ENCODE data around the gene PLG.
"Not testable (repeated sequence)": the region's sequence is repeated elsewhere in the genome, so short reads cannot be mapped to it uniquely, and the experiment has no call there.

Gene PLG

GRCh38 chr6:160775792-160776580, 73.9 kb downstream of the PLG start:
- DNase-seq (ENCODE audit: low read depth, low spot score), result no peak

GRCh38 chr6:160779095-160779494, 77.1 kb downstream of the PLG start:
- DNase-seq (ENCODE audit: low read depth, low spot score), result not testable (repeated sequence)

DNA sequence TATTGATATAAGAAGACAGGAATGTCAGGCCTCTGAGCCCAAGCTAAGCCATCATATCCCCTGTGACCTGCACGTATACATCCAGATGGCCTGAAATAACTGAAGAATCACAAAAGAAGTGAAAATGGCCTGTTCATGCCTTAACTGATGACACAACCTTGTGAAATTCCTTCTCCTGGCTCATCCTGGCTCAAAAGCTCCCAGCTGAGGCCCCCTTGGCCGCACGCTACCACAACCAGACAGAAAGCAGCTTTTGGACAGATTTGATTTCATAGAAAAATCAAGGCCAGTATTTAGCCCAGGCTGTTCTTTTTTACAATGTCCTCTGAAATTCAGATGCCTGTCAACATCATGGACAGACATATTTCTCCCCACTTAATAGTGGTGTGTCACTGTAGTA, 78.6 kb downstream of the PLG start:
- not testable (repeated sequence) for DNase-seq (ENCODE audit: low read depth, low spot score)

- no peak for DNase-seq (ENCODE audit: low read depth, low spot score)
Measured at GRCh38 chr6:160781298-160781697, 79.3 kb downstream of the PLG start.

DNA sequence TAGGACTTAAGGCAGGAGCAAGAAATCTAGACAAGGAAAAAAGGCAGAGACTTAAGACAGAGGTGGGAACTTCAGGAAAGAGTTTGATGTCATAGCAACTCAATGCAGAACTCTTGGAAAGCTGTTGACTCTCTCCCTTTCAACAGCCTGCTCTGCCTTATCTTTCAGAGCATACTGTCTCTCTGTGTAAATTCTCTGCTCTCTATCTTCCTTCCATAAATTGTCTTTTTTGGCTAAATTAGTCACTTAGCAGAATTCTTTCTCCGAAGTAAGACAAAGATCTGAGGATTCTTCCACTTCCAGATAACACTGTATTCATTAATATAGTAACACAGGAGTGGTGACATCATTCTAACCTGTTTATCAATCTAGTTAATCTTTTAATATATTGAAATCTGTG, 80.2 kb downstream of the PLG start:
- no peak for DNase-seq (ENCODE audit: low read depth, low spot score)

DNA sequence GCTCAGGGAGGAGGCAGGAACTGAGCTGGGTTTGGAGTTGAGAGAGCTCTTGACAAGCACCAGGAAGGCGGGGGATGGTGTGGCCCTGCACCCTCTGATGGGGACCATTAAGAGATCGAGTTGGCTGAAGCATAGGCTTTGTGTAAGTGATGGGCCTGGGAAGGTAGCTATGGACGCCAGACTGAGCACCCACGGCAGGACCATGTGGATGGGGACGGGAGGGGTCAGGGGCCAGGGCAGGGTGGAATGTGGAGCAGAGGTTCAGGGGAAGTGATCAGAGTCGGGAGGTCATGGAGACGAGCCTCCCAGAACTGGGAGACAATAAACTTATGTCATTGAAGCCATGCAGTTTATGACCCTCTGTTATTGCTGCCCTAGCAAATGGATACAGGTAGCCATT, 81.7 kb downstream of the PLG start:
- DNase-seq (ENCODE audit: low read depth, low spot score), result no peak

DNA sequence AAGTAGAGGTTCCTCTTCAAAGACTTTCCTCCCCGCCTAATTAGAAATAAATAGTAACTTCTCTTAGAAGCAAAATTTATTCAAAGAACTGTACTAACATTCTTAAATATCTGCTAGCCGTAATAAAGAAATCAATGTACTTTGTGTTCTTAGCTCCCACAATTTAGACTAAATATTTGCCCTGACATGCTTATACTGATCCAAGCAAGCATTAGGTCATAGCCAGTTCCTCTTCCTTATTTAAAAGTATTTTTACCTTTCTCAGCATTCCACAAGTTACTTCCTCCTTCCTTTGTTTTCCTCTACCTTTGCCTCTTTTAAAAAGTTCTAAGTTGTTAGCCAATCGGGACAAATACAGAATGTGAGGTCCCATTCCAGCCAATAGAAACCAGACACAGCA, 86.1 kb downstream of the PLG start:
- DNase-seq (ENCODE audit: low read depth, low spot score), result not testable (repeated sequence)

GRCh38 chr6:160788806-160789205, 86.8 kb downstream of the PLG start:
- no peak for DNase-seq (ENCODE audit: low read depth, low spot score)

- DNase-seq (ENCODE audit: low read depth, low spot score), result no peak
Measured at GRCh38 chr6:160789263-160790027, 87.4 kb downstream of the PLG start.

DNA sequence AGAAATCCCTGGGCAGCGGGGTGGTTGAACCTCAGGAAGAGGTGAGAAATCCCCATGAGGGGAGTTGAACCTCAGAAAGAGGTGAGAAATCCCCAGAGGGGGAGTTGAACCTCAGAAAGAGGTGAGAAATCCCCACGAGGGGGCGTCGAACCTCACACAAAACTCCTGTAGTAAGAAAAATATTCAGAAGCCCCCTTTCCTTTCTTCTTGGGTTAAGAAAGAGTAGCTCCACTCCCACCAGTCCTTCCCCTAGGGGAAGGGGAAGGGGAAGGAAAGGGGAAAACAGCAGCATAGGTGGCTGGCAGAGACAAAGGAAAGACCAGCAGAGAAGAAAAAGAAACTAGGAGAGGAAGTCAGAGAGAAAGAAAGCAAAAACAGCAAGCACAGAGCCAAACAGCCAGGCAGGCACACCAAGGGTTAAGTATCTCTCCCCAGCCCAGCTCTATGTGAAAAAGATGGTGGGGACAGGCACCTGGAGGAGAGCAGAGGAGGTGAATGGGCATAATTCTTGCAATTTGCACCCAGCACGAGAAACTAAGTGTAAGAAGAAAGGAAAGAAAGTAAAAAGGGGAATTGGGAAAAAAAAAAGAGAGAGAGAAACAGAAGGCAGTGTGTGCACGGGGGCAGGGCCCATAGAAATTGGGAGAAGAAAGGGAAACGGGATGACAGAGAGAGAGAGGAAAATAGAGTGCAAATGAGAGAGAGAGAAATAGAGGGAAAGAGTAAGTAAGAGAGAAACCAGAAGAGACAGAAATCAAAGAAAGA, 88.2 kb downstream of the PLG start:
- no peak for DNase-seq (ENCODE audit: low read depth, low spot score)

DNA sequence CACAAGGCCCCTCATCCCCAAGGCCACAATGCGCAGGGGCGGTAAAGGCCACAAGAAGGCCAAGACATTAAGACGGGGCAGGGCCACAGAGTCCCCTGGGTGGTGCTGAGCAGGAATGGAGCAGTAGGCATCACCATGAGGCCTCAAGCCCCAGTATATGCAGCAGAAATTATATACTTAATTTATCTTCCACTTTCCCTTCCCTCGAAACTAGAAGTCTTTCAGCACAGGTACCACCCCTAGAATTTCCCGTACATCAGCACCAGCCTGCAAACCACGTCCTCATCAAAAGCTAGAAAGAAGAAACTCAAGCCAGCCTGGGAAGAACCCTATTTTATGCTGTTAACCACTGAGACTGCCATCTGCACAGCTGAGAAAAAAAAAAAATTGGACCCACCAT, 89.4 kb downstream of the PLG start:
- no peak for DNase-seq (ENCODE audit: low read depth, low spot score)

GRCh38 chr6:160791981-160792418, 90.0 kb downstream of the PLG start:
- no peak for DNase-seq (ENCODE audit: low read depth, low spot score)

DNA sequence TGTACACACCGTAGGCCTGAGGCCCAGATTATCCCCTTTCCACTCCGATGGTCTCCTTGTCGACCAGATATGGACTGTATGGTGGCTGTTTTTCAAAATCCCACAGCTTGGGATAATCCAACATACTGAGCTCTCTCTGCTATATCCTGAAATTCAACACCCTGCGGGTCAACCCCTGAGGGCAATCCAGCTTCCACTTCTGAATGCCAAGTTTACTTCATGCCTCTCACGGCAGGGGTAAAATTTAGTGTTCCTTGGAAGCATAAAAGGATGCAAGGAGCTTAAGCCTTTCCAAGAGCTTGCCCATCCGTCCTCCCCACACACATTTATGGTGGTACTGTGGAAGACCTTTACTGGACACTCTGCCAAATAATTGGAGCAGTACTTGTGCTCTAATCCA, 90.7 kb downstream of the PLG start:
- no peak for DNase-seq (ENCODE audit: low read depth, low spot score)

GRCh38 chr6:160793652-160794051, 91.6 kb downstream of the PLG start:
- no peak for DNase-seq (ENCODE audit: low read depth, low spot score)

- no peak for DNase-seq (ENCODE audit: low read depth, low spot score)
Measured at GRCh38 chr6:160795721-160796120, 93.7 kb downstream of the PLG start.

- DNase-seq (ENCODE audit: low read depth, low spot score), result no peak
Measured at GRCh38 chr6:160798625-160799024, 96.6 kb downstream of the PLG start.

- no peak for DNase-seq (ENCODE audit: low read depth, low spot score)
Measured at GRCh38 chr6:160799801-160800506, 97.9 kb downstream of the PLG start.

- no peak for DNase-seq (ENCODE audit: low read depth, low spot score)
Measured at GRCh38 chr6:160801418-160801817, 99.4 kb downstream of the PLG start.

DNA sequence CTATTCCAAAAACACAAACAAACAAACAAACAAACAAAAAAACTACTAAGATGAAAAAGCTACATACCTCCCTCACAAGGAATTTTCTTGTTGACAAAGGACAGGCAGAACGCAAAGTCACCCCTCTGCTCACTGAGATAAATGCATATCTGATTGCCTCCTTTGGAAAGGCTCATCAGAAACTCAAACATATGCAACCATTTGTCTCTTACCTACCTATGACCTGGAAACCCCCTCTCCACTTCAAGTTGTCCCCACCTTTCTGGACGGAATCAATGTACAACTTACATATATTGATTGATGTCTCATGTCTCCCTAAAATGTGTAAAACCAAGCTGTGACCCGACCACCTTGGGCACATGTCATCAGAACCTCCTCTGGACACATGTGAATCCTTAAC, 100.0 kb downstream of the PLG start:
- not testable (repeated sequence) for DNase-seq (ENCODE audit: low read depth, low spot score)

All from activated naive CD8-positive, alpha-beta T cell treated with anti-CD3 and anti-CD28 coated beads, Interleukin-2, amount 50 U/mL, for 16 hours (primary cell).